Naive thymus-derived CD4-positive, alpha-beta T cell (primary cell): ENCODE data around the gene FALEC. TPM values are rescaled to one million over a fixed set of nuclear protein-coding genes. Genes with fewer than 3 reads are reported as not detected.
A peak's percentile ranks its signal among the peaks of the same experiment; 100 is the strongest.

Experiments
- ATAC-seq: fragments of 150-1000 bp; cut with Tn5 transposase; 2 replicates; pipeline ENCODE4 v1.10.0; 2021; ENCODE audit warnings: mild to moderate bottlenecking, moderate library complexity
- CTCF ChIA-PET: fragments of 350-600 bp; sonication (Branson Sonifier 250); formaldehyde crosslinking; loops from one replicate; lab custom pipeline; 2021; ENCODE audit warnings: antibody characterized with exemption; lab: Charles Lee
- POLR2A ChIA-PET: fragments of 350-600 bp; sonication (Branson Sonifier 250); formaldehyde crosslinking; loops from one replicate; lab custom pipeline; 2021; ENCODE audit warnings: antibody characterized with exemption, inconsistent platforms; lab: Charles Lee
- DNase-seq, 9 donors: peaks; one replicate each; pipeline versions ENCODE4 v3.0.0 to v3.0.0-alpha.2; 2020 to 2022; ENCODE audit warnings: mixed read lengths in 1 of 9
- H3K27ac ChIP-seq: one replicate; pipeline ENCODE4 v1.7.0; 2013; ENCODE audit warnings: mild to moderate bottlenecking, low read depth, low read length, moderate library complexity
- H3K27me3 ChIP-seq, 2 donors: one replicate each; pipeline ENCODE4 v1.7.0; 2013; ENCODE audit warnings: low read length in 2 of 2, mild to moderate bottlenecking in 2 of 2, moderate library complexity in 2 of 2; ENCODE audit not compliant: control insufficient read depth in 2 of 2, insufficient read depth in 2 of 2
- H3K36me3 ChIP-seq, 3 experiments: 1 replicate in 2 of 3; 2 replicates in 1 of 3; pipeline ENCODE4 v1.7.0; 2013; ENCODE audit warnings: low read length in 3 of 3, mild to moderate bottlenecking in 3 of 3, moderate library complexity in 1 of 3; ENCODE audit not compliant: insufficient read depth in 3 of 3, control insufficient read depth in 2 of 3
- H3K4me1 ChIP-seq, 2 donors: one replicate each; pipeline ENCODE4 v1.7.0; 2013; ENCODE audit warnings: low read length in 2 of 2, mild to moderate bottlenecking in 2 of 2, moderate library complexity in 1 of 2; ENCODE audit not compliant: control insufficient read depth in 2 of 2, insufficient read depth in 2 of 2
- H3K4me3 ChIP-seq: 2 replicates; pipeline ENCODE4 v1.7.0; 2013; ENCODE audit warnings: mild to moderate bottlenecking, low read length
- H3K9me3 ChIP-seq, 3 experiments: 1 replicate in 2 of 3; 2 replicates in 1 of 3; pipeline ENCODE4 v1.7.0; 2013; ENCODE audit warnings: low read length in 3 of 3; ENCODE audit not compliant: control insufficient read depth in 2 of 3
- H3K27ac Mint-ChIP-seq, 9 donors: one replicate each; pipeline ENCODE4 v1.8.0; 2020 to 2022; ENCODE audit warnings: mixed read lengths in 9 of 9, mild to moderate bottlenecking in 8 of 9, moderate library complexity in 5 of 9, inconsistent platforms in 2 of 9
- H3K27me3 Mint-ChIP-seq, 5 donors: one replicate each; pipeline ENCODE4 v1.8.0; 2021 to 2022; ENCODE audit warnings: mixed read lengths in 5 of 5, mild to moderate bottlenecking in 1 of 5
- H3K36me3 Mint-ChIP-seq, 5 donors: one replicate each; pipeline ENCODE4 v1.8.0; 2020 to 2022; ENCODE audit warnings: mixed read lengths in 5 of 5, mild to moderate bottlenecking in 3 of 5, inconsistent platforms in 1 of 5
- H3K4me1 Mint-ChIP-seq, 7 donors: one replicate each; pipeline ENCODE4 v1.8.0; 2020 to 2022; ENCODE audit warnings: mixed read lengths in 7 of 7, mild to moderate bottlenecking in 3 of 7, inconsistent platforms in 1 of 7
- H3K4me3 Mint-ChIP-seq, 10 donors: one replicate each; pipeline ENCODE4 v1.8.0; 2020 to 2022; ENCODE audit warnings: mild to moderate bottlenecking in 10 of 10, mixed read lengths in 10 of 10, moderate library complexity in 6 of 10, inconsistent platforms in 2 of 10
- H3K9me3 Mint-ChIP-seq, 11 donors: one replicate each; pipeline ENCODE4 v1.8.0; 2020 to 2022; ENCODE audit warnings: mixed read lengths in 11 of 11, mild to moderate bottlenecking in 4 of 11, inconsistent platforms in 1 of 11, moderate library complexity in 1 of 11
- intact Hi-C, 2 donors: fragments of 100-400 bp; cut with micrococcal nuclease; formaldehyde crosslinking; loops; one replicate each; pipeline ENCODE4 v1.15.1; 2023
- polyA plus RNA-seq, 2 donors: library from polyadenylated mRNA; unstranded; fragments of 300-500 nt; fragmentation: Illumina TruSeq; gene quantifications; one replicate each; pipeline ENCODE4 v1.2.3, GENCODE V29; 2021
- total RNA-seq, 6 experiments: library from RNA in 5 of 6; stranded (reverse) in 5 of 6; gene quantifications; 1 replicate in 5 of 6; 2 replicates in 1 of 6; pipeline ENCODE4 v1.2.3 and lab custom pipeline; 2021 to 2026

FALEC gene
- total and polyA plus RNA-seq, 7 experiments from 2014 or later = 0.44 to 2.5 (median 0.76) TPM; not detected in 4

- intact Hi-C loops = no loop called here
- peaks cover 0 to 5% (median 0%) of the 10 kb centered on the region in 3 experiments for H3K36me3 ChIP-seq
- DNase-seq (no peak), ATAC-seq (no peak)
- CTCF ChIA-PET = interaction anchor here (6.0 to 13.2 kb wide), 3 partner anchors 19 to 70 kb away, joined by 57 to 300 read pairs (median 272); partner anchors contain the start of genes ENSA and MCL1
- no peaks in the 10 kb centered on the region for H3K9me3 Mint-ChIP-seq
- no peak overlapping the region for H3K4me3 Mint-ChIP-seq
- H3K27ac Mint-ChIP-seq = no peak overlapping the region
- peaks cover 16 to 32% (median 23%) of the 10 kb centered on the region in 7 donors for H3K4me1 Mint-ChIP-seq
- no peaks in the 10 kb centered on the region for H3K27me3 ChIP-seq
- POLR2A ChIA-PET = interaction anchor here (0.5 to 13.8 kb wide), 4 partner anchors 9 to 394 kb away, joined by 3 to 1237 read pairs (median 128); partner anchors contain the start of genes ADAMTSL4 and MCL1
- peaks cover 15 to 21% of the 10 kb centered on the region in 2 donors for H3K4me1 ChIP-seq
- no peaks in the 10 kb centered on the region for H3K27me3 Mint-ChIP-seq
- no peak overlapping the region for H3K4me3 ChIP-seq
- peaks cover 0 to 6% (median 3%) of the 10 kb centered on the region in 5 donors for H3K36me3 Mint-ChIP-seq
- no peaks in the 10 kb centered on the region for H3K9me3 ChIP-seq
- no peak overlapping the region for H3K27ac ChIP-seq
Measured at GRCh38 chr1:150558303-150558704, 42.8 kb downstream of the FALEC start.

DNA sequence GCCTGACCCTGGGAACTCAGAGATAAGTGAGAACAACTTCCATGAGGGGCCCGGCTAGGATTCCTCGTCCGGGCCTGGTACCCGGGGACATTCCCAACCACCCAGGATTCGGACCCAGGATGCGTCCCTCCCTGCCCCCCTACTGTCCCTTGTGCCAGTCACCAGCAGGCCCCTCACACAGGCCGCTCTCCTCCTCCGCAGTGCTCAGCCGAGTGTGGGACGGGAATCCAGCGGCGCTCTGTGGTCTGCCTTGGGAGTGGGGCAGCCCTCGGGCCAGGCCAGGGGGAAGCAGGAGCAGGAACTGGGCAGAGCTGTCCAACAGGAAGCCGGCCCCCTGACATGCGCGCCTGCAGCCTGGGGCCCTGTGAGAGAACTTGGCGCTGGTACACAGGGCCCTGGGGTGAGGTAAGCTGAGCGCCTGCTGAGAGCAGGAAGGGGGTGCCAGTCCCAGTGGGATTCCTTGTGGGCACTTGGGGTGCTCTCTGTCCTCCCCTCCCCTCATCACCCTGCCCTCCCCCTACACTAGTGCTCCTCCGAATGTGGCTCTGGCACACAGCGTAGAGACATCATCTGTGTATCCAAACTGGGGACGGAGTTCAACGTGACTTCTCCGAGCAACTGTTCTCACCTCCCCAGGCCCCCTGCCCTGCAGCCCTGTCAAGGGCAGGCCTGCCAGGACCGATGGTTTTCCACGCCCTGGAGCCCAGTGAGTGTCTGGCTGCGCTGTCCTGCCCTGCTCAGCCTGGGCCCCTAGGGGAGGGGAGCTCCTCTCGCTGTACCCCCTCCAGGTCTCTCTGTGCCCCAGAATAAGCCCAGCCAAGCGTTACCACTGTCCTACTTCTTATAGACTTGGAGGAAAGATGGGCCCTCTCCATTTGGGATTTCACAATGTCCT is 43.5 kb downstream of the FALEC start:
- peaks cover 0 to 6% (median 5%) of the 10 kb centered on the region in 5 donors for H3K36me3 Mint-ChIP-seq
- Histone ChIP-seq H3K4me3 (no peak overlapping the region), H3K9me3 (no peaks in the 10 kb centered on the region), H3K4me1 (peaks cover 18 to 27% of the 10 kb centered on the region in 2 donors), H3K27me3 (no peaks in the 10 kb centered on the region), H3K36me3 (peaks cover 0 to 5% (median 0%) of the 10 kb centered on the region in 3 experiments), H3K27ac (no peak overlapping the region)
- DNase-seq (peak in 1 of 9 donors; percentile 8), ATAC-seq (no peak)
- CTCF ChIA-PET = interaction anchor here (0.6 to 13.2 kb wide), 8 partner anchors 9 to 137 kb away, joined by 3 to 300 read pairs (median 8); partner anchors contain the start of genes ENSA and MCL1
- no peak overlapping the region for H3K4me3 Mint-ChIP-seq
- no peak overlapping the region for H3K27ac Mint-ChIP-seq
- H3K27me3 Mint-ChIP-seq = no peaks in the 10 kb centered on the region
- H3K4me1 Mint-ChIP-seq = peaks cover 23 to 39% (median 30%) of the 10 kb centered on the region in 7 donors
- intact Hi-C loops = no loop called here
- H3K9me3 Mint-ChIP-seq = no peaks in the 10 kb centered on the region
- POLR2A ChIA-PET = interaction anchor here (0.7 to 13.8 kb wide), 7 partner anchors 8 to 303 kb away, joined by 3 to 1237 read pairs (median 7); partner anchors contain the start of genes ADAMTSL4 and MCL1

- Histone ChIP-seq H3K9me3 (no peaks in the 10 kb centered on the region), H3K36me3 (peaks cover 0 to 5% (median 0%) of the 10 kb centered on the region in 3 experiments), H3K4me1 (peaks cover 24 to 33% of the 10 kb centered on the region in 2 donors), H3K4me3 (peak overlapping the region; percentile 43), H3K27me3 (no peaks in the 10 kb centered on the region), H3K27ac (peak overlapping the region; percentile 97)
- peak overlapping the region in 7 of 9 donors; percentile 75 to 100 (median 97) for H3K27ac Mint-ChIP-seq
- no peak for ATAC-seq
- peaks cover 26 to 43% (median 35%) of the 10 kb centered on the region in 7 donors for H3K4me1 Mint-ChIP-seq
- no peaks in the 10 kb centered on the region for H3K9me3 Mint-ChIP-seq
- intact Hi-C loops = loop anchor here (1.0 to 10.0 kb wide), 17 partner anchors 51 to 498 kb away; partner anchors contain the start of genes SETDB1 (in 2 of the 2), TARS2 (in 2 of the 2), ARNT (in 1 of the 2) and CA14 (in 1 of the 2)
- CTCF ChIA-PET = interaction anchor here (0.6 to 13.2 kb wide), 11 partner anchors 8 to 137 kb away, joined by 3 to 300 read pairs (median 5); partner anchors contain the start of genes ENSA, FALEC and MCL1
- H3K4me3 Mint-ChIP-seq = peak overlapping the region in 4 of 10 donors; percentile 87 to 99 (median 97)
- H3K27me3 Mint-ChIP-seq = no peaks in the 10 kb centered on the region
- DNase-seq = no peak
- peaks cover 0 to 6% (median 5%) of the 10 kb centered on the region in 5 donors for H3K36me3 Mint-ChIP-seq
- POLR2A ChIA-PET = interaction anchor here (0.7 to 13.8 kb wide), 6 partner anchors 8 to 304 kb away, joined by 3 to 1237 read pairs (median 10); partner anchors contain the start of gene MCL1
Measured at GRCh38 chr1:150559656-150560010, 44.1 kb downstream of the FALEC start.

GRCh38 chr1:150560011-150560438 is 44.5 kb downstream of the FALEC start:
- ChIA-PET POLR2A (interaction anchor here (0.6 to 13.8 kb wide), 8 partner anchors 9 to 487 kb away, joined by 3 to 1237 read pairs (median 10); partner anchors contain the start of genes ENSA and MCL1), CTCF (interaction anchor here (0.6 to 13.2 kb wide), 15 partner anchors 8 to 302 kb away, joined by 3 to 300 read pairs (median 4); partner anchors contain the start of genes CA14, ENSA, FALEC and MCL1)
- H3K4me1 Mint-ChIP-seq = peaks cover 26 to 47% (median 37%) of the 10 kb centered on the region in 7 donors
- peak overlapping the region; percentile 43 for H3K4me3 ChIP-seq
- peaks cover 0 to 9% (median 5%) of the 10 kb centered on the region in 5 donors for H3K36me3 Mint-ChIP-seq
- H3K9me3 ChIP-seq = no peaks in the 10 kb centered on the region
- no peaks in the 10 kb centered on the region for H3K27me3 Mint-ChIP-seq
- H3K9me3 Mint-ChIP-seq = no peaks in the 10 kb centered on the region
- H3K27ac ChIP-seq = peak overlapping the region; percentile 97
- peak; percentile 56 to 84 (median 72) for DNase-seq
- ATAC-seq = peak; percentile 39
- peaks cover 0 to 5% (median 0%) of the 10 kb centered on the region in 3 experiments for H3K36me3 ChIP-seq
- H3K4me3 Mint-ChIP-seq = peak overlapping the region; percentile 87 to 99 (median 97)
- no peaks in the 10 kb centered on the region for H3K27me3 ChIP-seq
- peak overlapping the region; percentile 75 to 100 (median 98) for H3K27ac Mint-ChIP-seq
- intact Hi-C loops = loop anchor here (1.0 to 10.0 kb wide), 17 partner anchors 51 to 497 kb away; partner anchors contain the start of genes SETDB1 (in 2 of the 2), TARS2 (in 2 of the 2), ARNT (in 1 of the 2) and CA14 (in 1 of the 2)
- peaks cover 28 to 37% of the 10 kb centered on the region in 2 donors for H3K4me1 ChIP-seq

GRCh38 chr1:150560576-150561253 is 45.2 kb downstream of the FALEC start:
- peaks cover 0 to 1% (median 0%) of the 10 kb centered on the region in 3 experiments for H3K36me3 ChIP-seq
- Mint-ChIP-seq H3K36me3 (peaks cover 0 to 9% (median under 1%) of the 10 kb centered on the region in 5 donors), H3K4me3 (peak overlapping the region; percentile 87 to 99 (median 97)), H3K27me3 (no peaks in the 10 kb centered on the region), H3K9me3 (no peaks in the 10 kb centered on the region), H3K27ac (peak overlapping the region; percentile 75 to 100 (median 98)), H3K4me1 (peaks cover 26 to 50% (median 41%) of the 10 kb centered on the region in 7 donors)
- H3K4me1 ChIP-seq = peaks cover 34 to 44% of the 10 kb centered on the region in 2 donors
- POLR2A ChIA-PET = interaction anchor here (0.6 to 13.8 kb wide), 15 partner anchors 9 to 674 kb away, joined by 3 to 1237 read pairs (median 5); partner anchors contain the start of genes ENSA, FALEC, GOLPH3L and MCL1
- peak; percentile 60 to 85 (median 74) for DNase-seq
- CTCF ChIA-PET = interaction anchor here (0.8 to 13.2 kb wide), 23 partner anchors 7 to 362 kb away, joined by 3 to 300 read pairs (median 4); partner anchors contain the start of genes CA14, ENSA, FALEC and GOLPH3L
- no peaks in the 10 kb centered on the region for H3K9me3 ChIP-seq
- H3K4me3 ChIP-seq = peak overlapping the region; percentile 95
- H3K27me3 ChIP-seq = no peaks in the 10 kb centered on the region
- intact Hi-C loops = loop anchor here (1.0 to 10.0 kb wide), 24 partner anchors 9 to 596 kb away; partner anchors contain the start of genes GOLPH3L (in 2 of the 2), SETDB1 (in 2 of the 2), TARS2 (in 2 of the 2) and ARNT (in 1 of the 2)
- ATAC-seq = peak; percentile 49
- H3K27ac ChIP-seq = peak overlapping the region; percentile 97
